HS-5 (cell line): ENCODE results near the gene SLC6A7.

Experiments
- DNase-seq: peaks from one replicate; pipeline ENCODE4 v3.0.0-alpha.2; 2012; ENCODE audit warnings: low read depth

Gene SLC6A7

GRCh38 chr5:150156027-150156368, 33.9 kb upstream of the SLC6A7 start:
- DNase-seq, result no peak

GRCh38 chr5:150156540-150156939, 33.3 kb upstream of the SLC6A7 start:
- DNase-seq, result no peak

- no peak for DNase-seq
Measured at GRCh38 chr5:150157168-150157567, 32.7 kb upstream of the SLC6A7 start.

- no peak for DNase-seq
Measured at GRCh38 chr5:150158170-150158949, 31.5 kb upstream of the SLC6A7 start.

GRCh38 chr5:150159031-150159430, 30.8 kb upstream of the SLC6A7 start:
- no peak for DNase-seq

- no peak for DNase-seq
Measured at GRCh38 chr5:150159741-150160179, 30.1 kb upstream of the SLC6A7 start.

GRCh38 chr5:150160448-150161081, 29.3 kb upstream of the SLC6A7 start:
- no peak for DNase-seq

- DNase-seq, result no peak
Measured at GRCh38 chr5:150161242-150162141, 28.4 kb upstream of the SLC6A7 start.

GRCh38 chr5:150162142-150162513, 27.7 kb upstream of the SLC6A7 start:
- no peak for DNase-seq

- DNase-seq, result no peak
Measured at GRCh38 chr5:150163035-150163434, 26.8 kb upstream of the SLC6A7 start.

- no peak for DNase-seq
Measured at GRCh38 chr5:150163547-150164059, 26.3 kb upstream of the SLC6A7 start.

GRCh38 chr5:150164211-150164980, 25.5 kb upstream of the SLC6A7 start:
- DNase-seq, result no peak

- DNase-seq, result no peak
Measured at GRCh38 chr5:150166037-150166649, 23.7 kb upstream of the SLC6A7 start.

- DNase-seq, result no peak
Measured at GRCh38 chr5:150166650-150167511, 23.0 kb upstream of the SLC6A7 start, which contains the start of gene CDX1. TSS of gene CDX1 (plus strand) at chr5:150166778. CDS start at chr5:150166877, 99 bp downstream.

- no peak for DNase-seq
Measured at GRCh38 chr5:150167512-150167850, 22.4 kb upstream of the SLC6A7 start.

- no peak for DNase-seq
Measured at GRCh38 chr5:150167908-150168307, 22.0 kb upstream of the SLC6A7 start.

- no peak for DNase-seq
Measured at GRCh38 chr5:150168864-150169263, 21.0 kb upstream of the SLC6A7 start.

- no peak for DNase-seq
Measured at GRCh38 chr5:150172145-150172544, 17.7 kb upstream of the SLC6A7 start.

GRCh38 chr5:150172556-150172955, 17.3 kb upstream of the SLC6A7 start:
- no peak for DNase-seq

- DNase-seq, result no peak
Measured at GRCh38 chr5:150173161-150173560, 16.7 kb upstream of the SLC6A7 start.
